Neural cell (in vitro differentiated cells): ENCODE results near the gene C6orf132. TPM values are rescaled to one million over a fixed set of nuclear protein-coding genes. Genes with fewer than 3 reads are reported as not detected.

ENCODE experiments used
- H2AFZ ChIP-seq: fragments of 200-600, 300-800 bp; sonication (generic), shearing (Covaris generic); 2 replicates; pipeline ENCODE4 v1.6.0; 2014; ENCODE audit warnings: low read depth, mild to moderate bottlenecking, antibody characterized with exemption, low read length, moderate library complexity
- H3F3A ChIP-seq: fragments of 200-600 bp; shearing (Covaris generic); 2 replicates; pipeline ENCODE4 v1.6.1; 2016; ENCODE audit warnings: mild to moderate bottlenecking, moderate library complexity, mixed read lengths, antibody characterized with exemption, low read length; ENCODE audit not compliant: insufficient read depth, poor library complexity, severe bottlenecking
- H3K27ac ChIP-seq: fragments of 200-600, 300-800 bp; sonication (generic), shearing (Covaris generic); 2 replicates; pipeline ENCODE4 v1.5.1; 2014; ENCODE audit warnings: mild to moderate bottlenecking, low read length, moderate library complexity
- H3K27me3 ChIP-seq: fragments of 300-800, 200-600 bp; sonication (generic), shearing (Covaris generic); 2 replicates; pipeline ENCODE4 v1.6.0; 2014; ENCODE audit warnings: mild to moderate bottlenecking, low read depth, low read length, moderate library complexity; ENCODE audit not compliant: insufficient read depth
- H3K36me3 ChIP-seq: fragments of 300-800, 200-600 bp; sonication (generic), shearing (Covaris generic); 2 replicates; pipeline ENCODE4 v1.5.1; 2014; ENCODE audit warnings: mild to moderate bottlenecking, antibody characterized with exemption, low read length, moderate library complexity; ENCODE audit not compliant: insufficient read depth
- H3K4me2 ChIP-seq: fragments of 300-800, 200-600 bp; sonication (generic), shearing (Covaris generic); 2 replicates; pipeline ENCODE4 v1.6.0; 2014; ENCODE audit warnings: mild to moderate bottlenecking, low read length
- H3K4me3 ChIP-seq: fragments of 300-800, 200-600 bp; sonication (generic), shearing (Covaris generic); 2 replicates; pipeline ENCODE4 v1.5.1; 2014; ENCODE audit warnings: mild to moderate bottlenecking, low read length, moderate library complexity
- H3K79me2 ChIP-seq: fragments of 200-600 bp; shearing (Covaris generic); replicated peaks from 2 replicates; pipeline ENCODE4 v1.6.0; 2014; ENCODE audit warnings: mild to moderate bottlenecking, low read length, moderate library complexity; ENCODE audit not compliant: insufficient read depth
- H3K9ac ChIP-seq: fragments of 300-800, 200-600 bp; sonication (generic), shearing (Covaris generic); 2 replicates; pipeline ENCODE4 v1.6.1; 2016; ENCODE audit warnings: mild to moderate bottlenecking, low read length, mixed read lengths
- H3K9me2 ChIP-seq: fragments of 200-600 bp; shearing (Covaris generic); 2 replicates; pipeline ENCODE4 v1.6.1; 2016; ENCODE audit warnings: mild to moderate bottlenecking, low read length, mixed read lengths; ENCODE audit not compliant: insufficient read depth
- H3K9me3 ChIP-seq: fragments of 200-600, 300-800 bp; sonication (generic), shearing (Covaris generic); 2 replicates; pipeline ENCODE4 v1.6.1; 2016; ENCODE audit warnings: mild to moderate bottlenecking, mixed run types, low read length, moderate library complexity, mixed read lengths
- H4K20me1 ChIP-seq: fragments of 200-600 bp; shearing (Covaris generic); 2 replicates; pipeline ENCODE4 v1.6.1; 2016; ENCODE audit warnings: mild to moderate bottlenecking, mixed run types; ENCODE audit not compliant: insufficient read depth
- EP300 ChIP-seq: fragments of 450-650 bp; conservative IDR thresholded peaks from 2 replicates; pipeline ENCODE4 v1.6.1; 2014; ENCODE audit warnings: antibody characterized with exemption, mild to moderate bottlenecking, moderate library complexity; ENCODE audit not compliant: poor library complexity, severe bottlenecking
- EZH2 ChIP-seq: fragments of 200-600, 300-800 bp; shearing (Covaris generic), sonication (generic); IDR thresholded peaks from 2 replicates; pipeline ENCODE4 v1.6.1; 2014; ENCODE audit warnings: antibody characterized with exemption, low read length, borderline replicate concordance, mild to moderate bottlenecking; ENCODE audit not compliant: insufficient read depth, poor library complexity, severe bottlenecking
- MXI1 ChIP-seq: fragments of 450-650 bp; conservative IDR thresholded peaks from 2 replicates; pipeline ENCODE4 v1.6.1; 2014; ENCODE audit warnings: antibody characterized with exemption, mild to moderate bottlenecking; ENCODE audit not compliant: poor library complexity, severe bottlenecking
- POLR2AphosphoS5 ChIP-seq: IDR thresholded peaks from 2 replicates; pipeline ENCODE4 v1.6.1; 2012
- RAD21 ChIP-seq: fragments of 450-650 bp; conservative IDR thresholded peaks from 2 replicates; pipeline ENCODE4 v1.6.1; 2014; ENCODE audit warnings: antibody characterized with exemption, mild to moderate bottlenecking, moderate library complexity
- SMC3 ChIP-seq: fragments of 450-650 bp; conservative IDR thresholded peaks from 2 replicates; pipeline ENCODE4 v1.6.1; 2014; ENCODE audit warnings: antibody characterized with exemption, mild to moderate bottlenecking, moderate library complexity; ENCODE audit not compliant: poor library complexity
- TAF1 ChIP-seq: IDR thresholded peaks from 2 replicates; pipeline ENCODE4 v1.6.1; 2012; ENCODE audit warnings: low read depth
- polyA plus RNA-seq: library from polyadenylated mRNA; depleted of rRNA; stranded (reverse); fragments of >200 nt; gene quantifications from 2 replicates; pipeline ENCODE4 v1.2.3, GENCODE V29; 2014
- TF ChIP-seq, protein P1 (sequence below): fragments of 450-650 bp; IDR thresholded peaks from 2 replicates; pipeline ENCODE4 v1.5.1; 2014; ENCODE audit warnings: antibody characterized with exemption, mild to moderate bottlenecking, moderate library complexity; ENCODE audit not compliant: poor library complexity, severe bottlenecking
- TF ChIP-seq, protein P2 (sequence below): IDR thresholded peaks from 2 replicates; pipeline ENCODE4 v1.6.1; 2012; ENCODE audit warnings: borderline replicate concordance

Gene C6orf132
- polyA plus RNA-seq, 1 donor from 2014 or later, result not detected

- H4K20me1 ChIP-seq, result no peaks in the 10 kb centered on the region
- no peak overlapping the region for H3K4me2 ChIP-seq
- H3K27ac ChIP-seq, result no peak overlapping the region
- no peaks in the 10 kb centered on the region for H3K9me3 ChIP-seq
- H3K4me3 ChIP-seq, result no peak overlapping the region
- TF ChIP-seq, protein P1, sequence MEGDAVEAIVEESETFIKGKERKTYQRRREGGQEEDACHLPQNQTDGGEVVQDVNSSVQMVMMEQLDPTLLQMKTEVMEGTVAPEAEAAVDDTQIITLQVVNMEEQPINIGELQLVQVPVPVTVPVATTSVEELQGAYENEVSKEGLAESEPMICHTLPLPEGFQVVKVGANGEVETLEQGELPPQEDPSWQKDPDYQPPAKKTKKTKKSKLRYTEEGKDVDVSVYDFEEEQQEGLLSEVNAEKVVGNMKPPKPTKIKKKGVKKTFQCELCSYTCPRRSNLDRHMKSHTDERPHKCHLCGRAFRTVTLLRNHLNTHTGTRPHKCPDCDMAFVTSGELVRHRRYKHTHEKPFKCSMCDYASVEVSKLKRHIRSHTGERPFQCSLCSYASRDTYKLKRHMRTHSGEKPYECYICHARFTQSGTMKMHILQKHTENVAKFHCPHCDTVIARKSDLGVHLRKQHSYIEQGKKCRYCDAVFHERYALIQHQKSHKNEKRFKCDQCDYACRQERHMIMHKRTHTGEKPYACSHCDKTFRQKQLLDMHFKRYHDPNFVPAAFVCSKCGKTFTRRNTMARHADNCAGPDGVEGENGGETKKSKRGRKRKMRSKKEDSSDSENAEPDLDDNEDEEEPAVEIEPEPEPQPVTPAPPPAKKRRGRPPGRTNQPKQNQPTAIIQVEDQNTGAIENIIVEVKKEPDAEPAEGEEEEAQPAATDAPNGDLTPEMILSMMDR, result no peak
- TF ChIP-seq EP300 (no peak), MXI1 (no peak), EZH2 (no peak), POLR2AphosphoS5 (no peak), SMC3 (no peak), TAF1 (no peak), RAD21 (no peak)
- TF ChIP-seq, protein P2, sequence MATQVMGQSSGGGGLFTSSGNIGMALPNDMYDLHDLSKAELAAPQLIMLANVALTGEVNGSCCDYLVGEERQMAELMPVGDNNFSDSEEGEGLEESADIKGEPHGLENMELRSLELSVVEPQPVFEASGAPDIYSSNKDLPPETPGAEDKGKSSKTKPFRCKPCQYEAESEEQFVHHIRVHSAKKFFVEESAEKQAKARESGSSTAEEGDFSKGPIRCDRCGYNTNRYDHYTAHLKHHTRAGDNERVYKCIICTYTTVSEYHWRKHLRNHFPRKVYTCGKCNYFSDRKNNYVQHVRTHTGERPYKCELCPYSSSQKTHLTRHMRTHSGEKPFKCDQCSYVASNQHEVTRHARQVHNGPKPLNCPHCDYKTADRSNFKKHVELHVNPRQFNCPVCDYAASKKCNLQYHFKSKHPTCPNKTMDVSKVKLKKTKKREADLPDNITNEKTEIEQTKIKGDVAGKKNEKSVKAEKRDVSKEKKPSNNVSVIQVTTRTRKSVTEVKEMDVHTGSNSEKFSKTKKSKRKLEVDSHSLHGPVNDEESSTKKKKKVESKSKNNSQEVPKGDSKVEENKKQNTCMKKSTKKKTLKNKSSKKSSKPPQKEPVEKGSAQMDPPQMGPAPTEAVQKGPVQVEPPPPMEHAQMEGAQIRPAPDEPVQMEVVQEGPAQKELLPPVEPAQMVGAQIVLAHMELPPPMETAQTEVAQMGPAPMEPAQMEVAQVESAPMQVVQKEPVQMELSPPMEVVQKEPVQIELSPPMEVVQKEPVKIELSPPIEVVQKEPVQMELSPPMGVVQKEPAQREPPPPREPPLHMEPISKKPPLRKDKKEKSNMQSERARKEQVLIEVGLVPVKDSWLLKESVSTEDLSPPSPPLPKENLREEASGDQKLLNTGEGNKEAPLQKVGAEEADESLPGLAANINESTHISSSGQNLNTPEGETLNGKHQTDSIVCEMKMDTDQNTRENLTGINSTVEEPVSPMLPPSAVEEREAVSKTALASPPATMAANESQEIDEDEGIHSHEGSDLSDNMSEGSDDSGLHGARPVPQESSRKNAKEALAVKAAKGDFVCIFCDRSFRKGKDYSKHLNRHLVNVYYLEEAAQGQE, result no peak
- no peak overlapping the region for H3K9ac ChIP-seq
- no peaks in the 10 kb centered on the region for H3K9me2 ChIP-seq
- no peaks in the 10 kb centered on the region for H3K27me3 ChIP-seq
- no peaks in the 10 kb centered on the region for H3F3A ChIP-seq
- no peak overlapping the region for H2AFZ ChIP-seq
- no peaks in the 10 kb centered on the region for H3K79me2 ChIP-seq
- no peaks in the 10 kb centered on the region for H3K36me3 ChIP-seq
Observed at GRCh38 chr6:42090819-42091717, 51.4 kb downstream of the C6orf132 start.

- Histone ChIP-seq H3K9me3 (no peaks in the 10 kb centered on the region), H2AFZ (no peak overlapping the region), H3K4me3 (no peak overlapping the region), H3K79me2 (no peaks in the 10 kb centered on the region), H3K27ac (no peak overlapping the region), H3K27me3 (no peaks in the 10 kb centered on the region), H3K9ac (no peak overlapping the region), H3K9me2 (no peaks in the 10 kb centered on the region), H3F3A (no peaks in the 10 kb centered on the region), H3K36me3 (no peaks in the 10 kb centered on the region), H3K4me2 (no peak overlapping the region), H4K20me1 (no peaks in the 10 kb centered on the region)
- TF ChIP-seq SMC3 (no peak), TAF1 (no peak), MXI1 (no peak)
- TF ChIP-seq, protein P2, result no peak
Observed at GRCh38 chr6:42088101-42088591, 54.3 kb downstream of the C6orf132 start.
